ENCODE measurements around the gene FREY1. TPM values are rescaled to one million over a fixed set of nuclear protein-coding genes. Genes with fewer than 3 reads are reported as not detected.

FREY1 gene
- total RNA-seq, 1 donor from 2014 or later, result not detected

DNA sequence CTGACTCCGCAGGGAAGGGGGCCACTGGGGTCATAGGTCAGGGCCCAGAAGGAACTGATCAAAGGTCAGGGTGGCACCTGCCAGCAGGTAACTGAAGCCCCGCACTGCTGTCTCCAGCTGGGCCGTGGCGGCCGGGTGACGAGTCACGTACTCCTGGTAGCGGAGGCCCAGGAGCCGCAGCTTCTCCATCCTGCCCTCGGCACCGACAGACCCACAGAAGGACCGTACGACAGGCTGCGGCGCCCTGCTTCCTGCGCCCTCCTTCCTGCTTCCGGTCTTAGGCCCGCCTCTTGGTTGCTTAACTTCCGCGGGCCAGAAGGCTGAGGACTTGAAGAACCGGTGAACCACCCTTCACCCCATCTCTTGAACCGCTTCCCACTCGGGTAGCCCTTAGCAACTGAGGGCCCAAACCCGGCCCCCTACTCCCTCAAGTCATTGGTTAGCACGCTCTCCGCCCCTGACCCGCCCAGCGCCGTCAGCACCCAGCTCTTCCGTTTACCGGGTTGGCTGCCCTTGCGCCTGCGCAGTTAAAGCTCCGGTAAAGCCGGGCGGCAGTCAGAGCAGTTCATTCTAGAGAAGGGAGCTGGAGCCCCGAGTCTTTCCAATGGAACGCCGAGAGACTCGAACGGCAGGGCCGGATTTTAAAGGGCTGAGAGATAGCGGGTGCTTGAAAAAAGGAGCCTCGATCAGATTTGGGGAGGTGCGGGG, 10.7 kb upstream of the FREY1 start, which contains the start of gene PEX16:
TSS of gene PEX16 (minus strand) at position 255 of the 708 bp plus-strand sequence. CDS start at position 189, 66 bp downstream.
- no peak for TF ChIP-seq CTCF (IDR thresholded peaks at IDR 0.05; ENCODE audit: borderline replicate concordance)
- peak; percentile 96 for DNase-seq
- intact Hi-C loops (cut with micrococcal nuclease), result no loop called here
- Histone ChIP-seq H3K9me3 (replicated peaks) (no peaks in the 10 kb centered on the region), H3K27ac (replicated peaks) (peak within 1 kb of the TSS; percentile 92), H3K27me3 (ENCODE audit: low read depth) (peaks cover 18% of the 10 kb centered on the region), H3K36me3 (peaks cover 34% of the 10 kb centered on the region), H3K4me1 (peaks cover 51% of the 10 kb centered on the region), H3K4me3 (peak within 1 kb of the TSS; percentile 80)

- DNase-seq, result no peak
- Histone ChIP-seq H3K27me3 (ENCODE audit: low read depth) (peaks cover 13% of the 10 kb centered on the region), H3K4me1 (peaks cover 45% of the 10 kb centered on the region), H3K4me3 (peak overlapping the region; percentile 80), H3K27ac (replicated peaks) (peak overlapping the region; percentile 92), H3K36me3 (peaks cover 39% of the 10 kb centered on the region), H3K9me3 (replicated peaks) (no peaks in the 10 kb centered on the region)
- TF ChIP-seq CTCF (IDR thresholded peaks at IDR 0.05; ENCODE audit: borderline replicate concordance), result no peak
- intact Hi-C loops (cut with micrococcal nuclease), result no loop called here
Observed at GRCh38 chr11:45917286-45917622, 10.2 kb upstream of the FREY1 start.

GRCh38 chr11:45915446-45915845, 8.4 kb upstream of the FREY1 start:
- Histone ChIP-seq H3K27me3 (ENCODE audit: low read depth) (no peaks in the 10 kb centered on the region), H3K36me3 (peaks cover 57% of the 10 kb centered on the region), H3K4me3 (no peak overlapping the region), H3K4me1 (peaks cover 40% of the 10 kb centered on the region), H3K27ac (replicated peaks) (no peak overlapping the region), H3K9me3 (replicated peaks) (no peaks in the 10 kb centered on the region)
- no peak for DNase-seq
- TF ChIP-seq CTCF (IDR thresholded peaks at IDR 0.05; ENCODE audit: borderline replicate concordance), result no peak
- intact Hi-C loops (cut with micrococcal nuclease), result no loop called here

DNA sequence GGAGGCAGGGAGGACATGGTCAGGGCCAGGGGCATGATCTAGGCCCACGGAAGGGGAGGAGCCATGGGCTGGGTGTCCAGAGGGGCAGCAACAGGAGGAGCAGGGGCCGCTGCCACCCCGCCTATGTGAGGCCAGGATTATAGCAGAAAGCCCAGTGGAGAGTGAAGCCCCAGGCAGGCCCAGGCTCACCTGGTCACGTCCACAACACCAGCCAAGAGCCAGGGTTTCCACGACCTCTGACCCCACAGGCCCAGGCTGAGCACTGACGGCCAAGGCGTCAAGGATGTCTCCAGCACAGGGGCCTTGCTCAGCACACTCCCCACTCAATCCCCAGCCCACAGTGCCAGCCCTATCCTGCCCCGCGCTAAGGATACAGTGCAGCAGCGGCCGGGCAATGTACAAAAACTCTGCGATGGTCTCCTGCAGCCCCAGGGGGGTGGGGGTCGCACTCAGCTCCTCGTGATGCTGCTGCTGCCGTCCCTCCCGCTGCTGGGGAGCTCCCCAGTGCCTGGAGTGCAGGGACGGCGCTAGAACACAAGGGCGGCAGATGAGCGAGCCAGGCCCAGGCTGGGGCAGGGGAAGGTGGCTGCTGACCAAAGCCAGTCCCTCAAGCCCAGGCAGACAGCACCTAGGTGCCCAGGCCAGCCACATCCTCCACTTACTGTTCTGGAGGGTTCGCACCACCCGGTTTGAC, 7.0 kb upstream of the FREY1 start:
- Histone ChIP-seq H3K4me3 (no peak overlapping the region), H3K27ac (replicated peaks) (no peak overlapping the region), H3K36me3 (peaks cover 69% of the 10 kb centered on the region), H3K27me3 (ENCODE audit: low read depth) (no peaks in the 10 kb centered on the region), H3K9me3 (replicated peaks) (no peaks in the 10 kb centered on the region), H3K4me1 (peaks cover 31% of the 10 kb centered on the region)
- intact Hi-C loops (cut with micrococcal nuclease), result no loop called here
- DNase-seq, result no peak
- no peak for TF ChIP-seq CTCF (IDR thresholded peaks at IDR 0.05; ENCODE audit: borderline replicate concordance)

- Histone ChIP-seq H3K4me3 (no peak overlapping the region), H3K27ac (replicated peaks) (no peak overlapping the region), H3K36me3 (peaks cover 69% of the 10 kb centered on the region), H3K9me3 (replicated peaks) (no peaks in the 10 kb centered on the region), H3K4me1 (peaks cover 26% of the 10 kb centered on the region), H3K27me3 (ENCODE audit: low read depth) (no peaks in the 10 kb centered on the region)
- TF ChIP-seq CTCF (IDR thresholded peaks at IDR 0.05; ENCODE audit: borderline replicate concordance), result no peak
- intact Hi-C loops (cut with micrococcal nuclease), result no loop called here
- no peak for DNase-seq
Observed at GRCh38 chr11:45913514-45913913, 6.4 kb upstream of the FREY1 start.

Data from left ventricle myocardium inferior (tissue), 1 donor.